Measurements from ENCODE around the gene PAQR5.

DNA sequence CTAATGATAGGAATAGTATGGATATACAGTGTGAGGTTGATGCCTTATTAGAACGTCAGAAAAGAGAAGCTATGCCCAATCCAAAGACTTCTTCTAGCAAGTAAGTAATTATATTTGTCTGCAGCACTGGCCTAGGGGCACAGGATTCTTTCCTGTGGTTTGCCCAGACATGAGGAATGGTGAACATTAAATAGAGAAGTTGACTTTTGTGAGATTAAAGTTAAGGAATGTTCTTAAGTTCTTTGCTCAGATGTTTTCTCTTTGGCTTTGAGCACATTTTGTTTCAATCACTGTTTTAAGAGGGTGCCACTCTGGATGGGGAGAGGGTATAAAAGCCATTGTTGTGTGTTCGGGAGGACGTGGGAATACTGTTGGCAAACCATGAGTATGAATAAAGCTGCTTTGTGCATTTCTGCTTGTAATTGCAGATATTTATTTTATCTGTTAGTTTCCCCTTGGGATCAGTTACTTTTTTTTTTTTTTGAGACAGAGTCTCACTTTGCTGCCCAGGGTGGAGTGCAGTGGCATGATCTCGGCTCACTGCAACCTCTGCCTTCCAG, 123.7 kb downstream of the PAQR5 start:
- TF ChIP-seq, protein P1, sequence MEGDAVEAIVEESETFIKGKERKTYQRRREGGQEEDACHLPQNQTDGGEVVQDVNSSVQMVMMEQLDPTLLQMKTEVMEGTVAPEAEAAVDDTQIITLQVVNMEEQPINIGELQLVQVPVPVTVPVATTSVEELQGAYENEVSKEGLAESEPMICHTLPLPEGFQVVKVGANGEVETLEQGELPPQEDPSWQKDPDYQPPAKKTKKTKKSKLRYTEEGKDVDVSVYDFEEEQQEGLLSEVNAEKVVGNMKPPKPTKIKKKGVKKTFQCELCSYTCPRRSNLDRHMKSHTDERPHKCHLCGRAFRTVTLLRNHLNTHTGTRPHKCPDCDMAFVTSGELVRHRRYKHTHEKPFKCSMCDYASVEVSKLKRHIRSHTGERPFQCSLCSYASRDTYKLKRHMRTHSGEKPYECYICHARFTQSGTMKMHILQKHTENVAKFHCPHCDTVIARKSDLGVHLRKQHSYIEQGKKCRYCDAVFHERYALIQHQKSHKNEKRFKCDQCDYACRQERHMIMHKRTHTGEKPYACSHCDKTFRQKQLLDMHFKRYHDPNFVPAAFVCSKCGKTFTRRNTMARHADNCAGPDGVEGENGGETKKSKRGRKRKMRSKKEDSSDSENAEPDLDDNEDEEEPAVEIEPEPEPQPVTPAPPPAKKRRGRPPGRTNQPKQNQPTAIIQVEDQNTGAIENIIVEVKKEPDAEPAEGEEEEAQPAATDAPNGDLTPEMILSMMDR (IDR thresholded peaks at IDR 0.05): no peak
- TF ChIP-seq EP300 (IDR thresholded peaks at IDR 0.05): no peak
